Ishikawa (cell line): ENCODE data around the gene GUCA1A.

ENCODE experiments used
- CEBPB ChIP-seq: IDR thresholded peaks from 2 replicates; pipeline ENCODE4 v1.6.1; 2012
- CREB1 ChIP-seq: IDR thresholded peaks from 2 replicates; pipeline ENCODE4 v1.6.1; 2012; ENCODE audit warnings: low read depth
- EGR1 ChIP-seq: IDR thresholded peaks from 2 replicates; pipeline ENCODE4 v1.6.1; 2012
- EP300 ChIP-seq: IDR thresholded peaks from 2 replicates; pipeline ENCODE4 v1.6.1; 2012; ENCODE audit warnings: borderline replicate concordance
- FOXM1 ChIP-seq: IDR thresholded peaks from 2 replicates; pipeline ENCODE4 v1.6.1; 2012; ENCODE audit warnings: low read depth, borderline replicate concordance
- MAX ChIP-seq: IDR thresholded peaks from 2 replicates; pipeline ENCODE4 v1.6.1; 2012
- NFIC ChIP-seq: IDR thresholded peaks from 2 replicates; pipeline ENCODE4 v1.6.1; 2012
- RAD21 ChIP-seq: IDR thresholded peaks from 2 replicates; pipeline ENCODE4 v1.6.1; 2012; ENCODE audit warnings: low read depth
- REST ChIP-seq: IDR thresholded peaks from 2 replicates; pipeline ENCODE4 v1.6.1; 2012; ENCODE audit warnings: low read depth, mild to moderate bottlenecking
- TAF1 ChIP-seq: IDR thresholded peaks from 2 replicates; pipeline ENCODE4 v1.6.1; 2012; ENCODE audit warnings: low read depth, mild to moderate bottlenecking
- TCF12 ChIP-seq: IDR thresholded peaks from 2 replicates; pipeline ENCODE4 v1.6.1; 2012; ENCODE audit warnings: low read depth
- TEAD4 ChIP-seq: IDR thresholded peaks from 2 replicates; pipeline ENCODE4 v1.6.1; 2012
- YY1 ChIP-seq: IDR thresholded peaks from 2 replicates; pipeline ENCODE4 v1.6.1; 2012; ENCODE audit warnings: low read depth
- ZBTB7A ChIP-seq: IDR thresholded peaks from 2 replicates; pipeline ENCODE4 v1.6.1; 2012; ENCODE audit warnings: low read depth
- TF ChIP-seq, protein P1 (sequence below): IDR thresholded peaks from 2 replicates; pipeline ENCODE4 v1.6.1; 2012

GUCA1A gene

GRCh38 chr6:42173101-42173500 lies at the start of gene GUCA1A:
Gene GUCA1A, plus strand, starts transcription at chr6:42173364. Its CDS starts 250 bp downstream, at chr6:42173614.
- TF ChIP-seq REST = no peak
- TF ChIP-seq TEAD4 = no peak

DNA sequence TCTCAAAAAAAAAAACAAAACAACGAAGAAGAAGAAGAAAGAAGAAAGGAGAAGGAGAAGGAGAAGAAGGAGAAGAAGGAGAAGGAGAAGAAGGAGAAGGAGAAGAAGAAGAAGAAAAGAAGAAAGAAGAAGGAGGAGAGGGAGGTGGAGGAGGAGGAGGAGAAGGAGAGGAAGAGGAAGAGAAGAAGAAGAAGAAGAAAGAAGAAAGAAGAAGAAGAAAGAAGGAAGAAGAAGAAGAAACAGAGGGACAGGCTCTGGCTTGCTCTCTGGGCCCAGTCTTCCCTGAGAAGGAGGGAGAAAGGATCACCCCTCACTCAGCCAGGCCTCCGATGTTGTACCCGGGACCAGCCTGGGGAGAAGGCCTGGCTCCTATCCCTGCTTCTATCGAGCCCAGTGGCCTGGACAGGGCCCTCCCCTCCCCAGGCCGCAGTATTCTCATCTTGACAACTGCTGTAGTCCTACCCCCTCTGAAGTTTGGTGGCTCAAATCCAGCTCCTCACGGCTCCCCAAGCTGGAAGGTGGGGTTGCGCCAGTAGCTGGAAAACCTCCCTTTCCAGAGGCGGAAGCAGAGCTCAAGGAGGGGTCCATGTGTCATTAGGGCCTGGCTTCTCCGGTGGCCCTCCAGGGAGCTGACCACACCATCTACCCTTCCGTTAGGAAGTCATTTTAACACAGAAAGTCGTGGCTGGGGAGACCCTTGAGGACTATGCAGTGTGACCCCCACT lies 49.6 kb upstream of the GUCA1A start:
- no peak for TF ChIP-seq EGR1

DNA sequence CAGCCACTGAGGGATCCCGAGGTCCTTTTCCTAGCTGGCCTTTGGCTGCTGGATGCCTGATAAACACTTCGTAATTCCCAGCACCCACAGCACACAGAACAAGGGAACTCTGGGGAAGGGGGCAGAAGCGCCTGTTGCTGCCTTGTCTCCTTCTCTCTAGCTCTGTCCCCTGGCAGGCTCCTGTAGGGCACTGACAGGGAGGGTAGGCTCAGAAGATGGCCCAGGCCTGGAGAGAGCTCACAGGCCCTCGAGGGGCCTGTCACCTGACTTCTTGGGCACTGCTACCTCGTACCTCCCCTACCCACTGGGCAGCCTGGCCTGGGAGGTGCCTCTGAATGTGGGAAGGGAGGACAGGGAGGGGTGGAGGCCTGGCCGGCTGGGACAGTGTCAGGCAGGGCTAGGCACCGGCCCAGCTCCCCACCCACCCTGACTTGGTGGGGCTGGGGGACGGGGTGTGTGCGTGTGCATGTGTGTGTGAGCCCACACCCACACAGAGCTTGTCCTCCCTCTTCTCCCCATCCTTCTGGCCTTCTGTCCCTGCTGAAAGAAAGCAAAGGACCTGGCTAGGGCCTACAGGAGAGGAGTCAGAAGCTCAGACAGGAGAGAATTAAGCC lies 48.8 kb upstream of the GUCA1A start:
- 0 out of 2 replicates have a peak, but pooled peaks have one; percentile 22 for TF ChIP-seq ZBTB7A
- TF ChIP-seq, protein P1, sequence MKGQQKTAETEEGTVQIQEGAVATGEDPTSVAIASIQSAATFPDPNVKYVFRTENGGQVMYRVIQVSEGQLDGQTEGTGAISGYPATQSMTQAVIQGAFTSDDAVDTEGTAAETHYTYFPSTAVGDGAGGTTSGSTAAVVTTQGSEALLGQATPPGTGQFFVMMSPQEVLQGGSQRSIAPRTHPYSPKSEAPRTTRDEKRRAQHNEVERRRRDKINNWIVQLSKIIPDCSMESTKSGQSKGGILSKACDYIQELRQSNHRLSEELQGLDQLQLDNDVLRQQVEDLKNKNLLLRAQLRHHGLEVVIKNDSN = no peak

DNA sequence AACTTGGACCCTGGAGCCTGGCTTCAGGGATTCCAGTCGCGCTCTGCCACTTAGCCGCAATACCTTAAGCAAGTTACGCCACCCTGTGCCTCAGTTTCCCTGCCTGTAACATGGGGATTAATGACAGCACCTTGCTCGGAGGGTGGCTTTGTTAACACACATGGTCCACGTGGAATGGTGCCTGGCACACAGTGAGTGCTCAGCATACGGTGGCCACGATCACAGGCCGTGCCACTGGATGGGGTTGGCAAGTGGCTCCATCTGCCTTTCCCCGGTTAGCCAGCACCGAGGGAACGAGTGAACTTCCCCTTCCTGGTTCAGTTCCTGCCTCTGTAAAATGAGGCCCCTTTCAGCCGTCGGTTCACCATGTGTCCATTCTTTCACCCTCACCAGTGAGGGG lies 47.9 kb upstream of the GUCA1A start:
- no peak for TF ChIP-seq TAF1
- no peak for TF ChIP-seq EP300
- no peak for TF ChIP-seq TCF12
- no peak for TF ChIP-seq ZBTB7A
- TF ChIP-seq NFIC = no peak
- TF ChIP-seq EGR1 = no peak
- TF ChIP-seq FOXM1 = no peak

DNA sequence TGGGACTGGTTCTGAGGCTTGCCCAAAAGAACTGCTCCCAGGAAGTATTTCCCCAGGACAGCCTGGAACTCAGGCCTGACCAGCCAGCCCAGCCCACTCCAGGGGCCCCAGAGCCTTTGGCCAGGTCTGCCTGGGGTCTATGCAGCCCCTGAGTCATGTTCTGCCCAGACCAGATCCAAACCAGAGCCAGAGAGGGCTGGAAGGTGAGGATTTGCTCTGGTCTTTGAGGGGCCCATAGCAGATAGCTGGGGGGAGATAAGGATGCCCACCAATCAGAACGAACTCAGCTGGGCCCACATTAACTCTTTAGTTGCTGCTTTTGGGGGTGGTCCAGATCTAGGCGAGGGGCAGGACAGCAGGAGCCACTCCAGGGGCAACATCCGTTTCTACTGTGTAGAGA lies 47.5 kb upstream of the GUCA1A start:
- no peak for TF ChIP-seq NFIC
- TF ChIP-seq, protein P1 = no peak
- no peak for TF ChIP-seq EP300
- no peak for TF ChIP-seq EGR1
- no peak for TF ChIP-seq MAX
- TF ChIP-seq FOXM1 = no peak
- TF ChIP-seq TEAD4 = no peak
- no peak for TF ChIP-seq CREB1
- no peak for TF ChIP-seq RAD21
- TF ChIP-seq ZBTB7A = no peak
- TF ChIP-seq YY1 = no peak
- no peak for TF ChIP-seq TCF12
- TF ChIP-seq REST = no peak
- TF ChIP-seq CEBPB = no peak
- TF ChIP-seq TAF1 = no peak

DNA sequence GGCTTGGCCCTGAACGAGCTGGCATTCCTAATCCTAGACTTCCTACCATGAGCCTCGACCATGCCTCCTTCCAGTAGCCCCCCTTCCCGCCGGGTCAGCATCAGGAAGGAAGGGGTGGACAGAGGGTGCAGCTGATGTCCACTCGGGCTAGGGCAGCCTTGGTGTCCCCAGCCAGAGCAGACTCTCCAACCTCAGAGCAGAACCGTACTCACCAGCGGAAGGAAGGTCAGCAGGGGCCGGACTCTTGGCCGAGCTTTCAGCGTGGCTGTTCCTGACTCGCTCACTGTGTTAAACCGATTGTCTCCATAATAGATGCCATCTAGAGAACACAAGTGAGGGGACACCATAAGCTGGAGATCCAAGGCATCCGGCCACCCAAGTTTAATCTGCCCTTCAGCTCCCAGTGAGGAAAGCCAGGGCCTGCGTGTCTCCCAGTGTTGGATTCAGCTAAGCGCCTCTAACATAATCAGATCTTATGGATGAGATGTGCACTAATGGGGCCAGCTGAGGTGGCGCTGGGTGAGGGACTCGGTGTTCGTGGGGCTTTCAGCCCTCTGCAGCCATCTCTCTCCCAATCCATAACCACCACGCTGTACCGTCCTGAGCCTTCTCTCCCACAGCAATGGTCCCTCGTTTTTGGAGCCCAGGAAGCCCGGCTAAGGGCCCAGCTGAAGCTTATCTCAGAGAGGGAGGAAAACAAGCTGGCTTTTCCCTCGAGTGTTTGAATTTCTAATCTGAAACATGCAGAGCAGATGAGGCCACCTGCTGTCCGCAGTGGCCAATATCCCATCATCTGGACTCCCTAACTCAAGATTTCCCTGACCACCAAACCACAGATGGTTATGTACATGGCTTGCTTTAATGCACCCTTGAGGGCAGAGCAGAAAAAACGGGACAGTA lies 44.5 kb upstream of the GUCA1A start:
- TF ChIP-seq ZBTB7A = no peak
- TF ChIP-seq RAD21 = no peak

- TF ChIP-seq CEBPB (no peak), TEAD4 (no peak), RAD21 (no peak), NFIC (no peak), FOXM1 (no peak), TCF12 (no peak), REST (no peak), ZBTB7A (no peak), EGR1 (no peak), YY1 (no peak), CREB1 (no peak), MAX (no peak), EP300 (no peak), TAF1 (no peak)
- TF ChIP-seq, protein P1 = no peak
Observed at GRCh38 chr6:42129360-42129676, 43.8 kb upstream of the GUCA1A start.
